ENCODE results near the gene CRB3. TPM values are rescaled to one million over a fixed set of nuclear protein-coding genes. Genes with fewer than 3 reads are reported as not detected.
A peak's percentile ranks its signal among the peaks of the same experiment; 100 is the strongest.

CRB3 gene
- total and polyA plus RNA-seq, 3 donors from 2014 or later: 1.2 to 2.3 (median 2.0) TPM

- Histone ChIP-seq H3K4me3 (no peak overlapping the region), H3K27me3 (no peaks in the 10 kb centered on the region), H3K9me3 (no peaks in the 10 kb centered on the region), H3K36me3 (ENCODE audit: low read depth, missing control alignments) (no peaks in the 10 kb centered on the region), H3K27ac (no peak overlapping the region), H3K4me1 (no peaks in the 10 kb centered on the region)
- 91 to 93% methylated on average over 3 of the region's 3 CpGs for WGBS, 2 donors
- intact Hi-C loops (cut with DNase I; ENCODE audit: low total_unique reads): no loop called here
- DNase-seq: no peak
- TF ChIP-seq CTCF (IDR thresholded peaks at IDR 0.05) (no peak), POLR2A (IDR thresholded peaks at IDR 0.05) (no peak)
Observed at GRCh38 chr19:6440905-6441304, 23.2 kb upstream of the CRB3 start.

GRCh38 chr19:6442087-6442688, 21.9 kb upstream of the CRB3 start:
- Histone ChIP-seq H3K36me3 (ENCODE audit: low read depth, missing control alignments) (no peaks in the 10 kb centered on the region), H3K27ac (no peak overlapping the region), H3K27me3 (no peaks in the 10 kb centered on the region), H3K9me3 (no peaks in the 10 kb centered on the region), H3K4me3 (no peak overlapping the region), H3K4me1 (peaks cover 6% of the 10 kb centered on the region)
- TF ChIP-seq POLR2A (IDR thresholded peaks at IDR 0.05) (no peak), CTCF (IDR thresholded peaks at IDR 0.05) (no peak)
- DNase-seq: no peak
- WGBS, 2 donors: 91 to 94% methylated on average over 11 of the region's 13 CpGs
- intact Hi-C loops (cut with DNase I; ENCODE audit: low total_unique reads): no loop called here

- H3K27me3 ChIP-seq: no peaks in the 10 kb centered on the region
- H3K4me1 ChIP-seq: peaks cover 6% of the 10 kb centered on the region
- intact Hi-C loops (cut with DNase I; ENCODE audit: low total_unique reads): no loop called here
- whole genome bisulfite sequencing, 2 donors: 93 to 97% methylated on average over 8 to 13 of the region's 13 CpGs
- no peaks in the 10 kb centered on the region for H3K9me3 ChIP-seq
- no peak overlapping the region for H3K4me3 ChIP-seq
- no peak for TF ChIP-seq POLR2A (IDR thresholded peaks at IDR 0.05)
- TF ChIP-seq CTCF (IDR thresholded peaks at IDR 0.05): no peak
- H3K36me3 ChIP-seq (ENCODE audit: low read depth, missing control alignments): no peaks in the 10 kb centered on the region
- no peak for DNase-seq
- H3K27ac ChIP-seq: no peak overlapping the region
Observed at GRCh38 chr19:6443986-6444385, 20.1 kb upstream of the CRB3 start.

- Histone ChIP-seq H3K9me3 (no peaks in the 10 kb centered on the region), H3K4me3 (no peak overlapping the region), H3K27ac (peak overlapping the region in 1 of 2 donors; percentile 16), H3K4me1 (peaks cover 6% of the 10 kb centered on the region), H3K27me3 (no peaks in the 10 kb centered on the region), H3K36me3 (ENCODE audit: low read depth, missing control alignments) (no peaks in the 10 kb centered on the region)
- no peak for DNase-seq
- 59 to 76% methylated on average over 3 of the region's 3 CpGs for WGBS, 2 donors
- TF ChIP-seq POLR2A (IDR thresholded peaks at IDR 0.05) (no peak), CTCF (IDR thresholded peaks at IDR 0.05) (no peak)
- intact Hi-C loops (cut with DNase I; ENCODE audit: low total_unique reads): no loop called here
Observed at GRCh38 chr19:6446452-6446851, 17.6 kb upstream of the CRB3 start.

- no peaks in the 10 kb centered on the region for H3K27me3 ChIP-seq
- no peak for TF ChIP-seq CTCF (IDR thresholded peaks at IDR 0.05)
- TF ChIP-seq POLR2A (IDR thresholded peaks at IDR 0.05): no peak
- peaks cover 6% of the 10 kb centered on the region for H3K4me1 ChIP-seq
- intact Hi-C loops (cut with DNase I; ENCODE audit: low total_unique reads): no loop called here
- WGBS, 2 donors: 90 to 93% methylated on average over 3 of the region's 3 CpGs
- no peak for DNase-seq
- H3K9me3 ChIP-seq: no peaks in the 10 kb centered on the region
- no peaks in the 10 kb centered on the region for H3K36me3 ChIP-seq (ENCODE audit: low read depth, missing control alignments)
- no peak overlapping the region for H3K4me3 ChIP-seq
- H3K27ac ChIP-seq: no peak overlapping the region
Observed at GRCh38 chr19:6448045-6448444, 16.0 kb upstream of the CRB3 start.

Data from testis (tissue), 3 donors.